NCI-H2227 treated with DMSO at 0.1 percent for 48 hours (cell line): Measurements from ENCODE around the gene NBAS.

ENCODE experiments used
- DNase-seq: peaks from one replicate; lab custom pipeline; 2025; lab: John Stamatoyannopoulos, UW

NBAS gene

GRCh38 chr2:15205562-15205961 is 355.6 kb downstream of the NBAS start:
- no peak for DNase-seq

- no peak for DNase-seq
Observed at GRCh38 chr2:15201009-15201408, 360.1 kb downstream of the NBAS start.

- DNase-seq, result no peak
Observed at GRCh38 chr2:15200581-15200980, 360.6 kb downstream of the NBAS start.

- no peak for DNase-seq
Observed at GRCh38 chr2:15198051-15198450, 363.1 kb downstream of the NBAS start.

GRCh38 chr2:15195813-15196212 is 365.3 kb downstream of the NBAS start:
- no peak for DNase-seq

GRCh38 chr2:15191789-15192188 is 369.3 kb downstream of the NBAS start:
- no peak for DNase-seq

GRCh38 chr2:15189216-15189615 is 371.9 kb downstream of the NBAS start:
- DNase-seq, result no peak

- DNase-seq, result no peak
Observed at GRCh38 chr2:15187702-15188101, 373.4 kb downstream of the NBAS start.

GRCh38 chr2:15186118-15186517 is 375.0 kb downstream of the NBAS start:
- no peak for DNase-seq

- no peak for DNase-seq
Observed at GRCh38 chr2:15184491-15184890, 376.6 kb downstream of the NBAS start.

- no peak for DNase-seq
Observed at GRCh38 chr2:15182275-15182674, 378.9 kb downstream of the NBAS start.

GRCh38 chr2:15181092-15181745 is 379.9 kb downstream of the NBAS start:
- no peak for DNase-seq

GRCh38 chr2:15180379-15180778 is 380.8 kb downstream of the NBAS start:
- DNase-seq, result no peak

GRCh38 chr2:15178946-15179345 is 382.2 kb downstream of the NBAS start:
- DNase-seq, result no peak

GRCh38 chr2:15177103-15177502 is 384.0 kb downstream of the NBAS start:
- no peak for DNase-seq

GRCh38 chr2:15176604-15177003 is 384.5 kb downstream of the NBAS start:
- no peak for DNase-seq

GRCh38 chr2:15174567-15174966 is 386.6 kb downstream of the NBAS start:
- no peak for DNase-seq

- no peak for DNase-seq
Observed at GRCh38 chr2:15173501-15173900, 387.6 kb downstream of the NBAS start.

GRCh38 chr2:15172825-15173224 is 388.3 kb downstream of the NBAS start:
- DNase-seq, result no peak

- no peak for DNase-seq
Observed at GRCh38 chr2:15170070-15170775, 390.9 kb downstream of the NBAS start.

- DNase-seq, result no peak
Observed at GRCh38 chr2:15169326-15170069, 391.6 kb downstream of the NBAS start.

- no peak for DNase-seq
Observed at GRCh38 chr2:15168116-15168515, 393.0 kb downstream of the NBAS start.

- no peak for DNase-seq
Observed at GRCh38 chr2:15166878-15167277, 394.3 kb downstream of the NBAS start.
